Osteoblast (primary cell): ENCODE measurements around the gene CDRT15. TPM values are rescaled to one million over a fixed set of nuclear protein-coding genes. Genes with fewer than 3 reads are reported as not detected.

ENCODE experiments used
- DNase-seq: peaks from one replicate; pipeline ENCODE4 v3.0.0; 2011; ENCODE audit warnings: low spot score, mixed read lengths; ENCODE audit not compliant: insufficient read length; ENCODE audit errors: missing footprints
- H2AFZ ChIP-seq: 2 replicates; pipeline ENCODE4 v1.6.0; 2011; ENCODE audit warnings: mild to moderate bottlenecking, low read length
- H3K27ac ChIP-seq: 2 replicates; pipeline ENCODE4 v1.5.1; 2011; ENCODE audit warnings: mild to moderate bottlenecking, low read depth, low read length, moderate library complexity
- H3K27me3 ChIP-seq: 2 replicates; pipeline ENCODE4 v1.6.0; 2012; ENCODE audit warnings: mild to moderate bottlenecking, control low read depth, inconsistent platforms, low read length, moderate library complexity; ENCODE audit not compliant: insufficient read depth
- H3K36me3 ChIP-seq: 2 replicates; pipeline ENCODE4 v1.5.1; 2011; ENCODE audit warnings: mild to moderate bottlenecking, low read length, control low read depth, moderate library complexity; ENCODE audit not compliant: insufficient read depth
- H3K4me1 ChIP-seq: 2 replicates; pipeline ENCODE4 v1.5.1; 2011; ENCODE audit warnings: mild to moderate bottlenecking, low read length, control low read depth, moderate library complexity; ENCODE audit not compliant: insufficient read depth
- H3K4me2 ChIP-seq: 2 replicates; pipeline ENCODE4 v1.6.0; 2011; ENCODE audit warnings: mild to moderate bottlenecking, low read length; ENCODE audit not compliant: insufficient read depth
- H3K4me3 ChIP-seq: fragments of 200-600 bp; sonication (generic); 3 replicates; pipeline ENCODE4 v1.5.1; 2012; ENCODE audit warnings: mild to moderate bottlenecking, low read length, inconsistent platforms; ENCODE audit not compliant: insufficient read depth
- H3K79me2 ChIP-seq: 2 replicates; pipeline ENCODE4 v1.6.0; 2012; ENCODE audit warnings: mild to moderate bottlenecking, low read length, control low read depth, inconsistent platforms; ENCODE audit not compliant: insufficient read depth
- H3K9me3 ChIP-seq: 2 replicates; pipeline ENCODE4 v1.5.1; 2011; ENCODE audit warnings: low read depth, low read length, control low read depth
- H4K20me1 ChIP-seq: 2 replicates; pipeline ENCODE4 v1.6.0; 2012; ENCODE audit warnings: mild to moderate bottlenecking, low read length, control low read depth; ENCODE audit not compliant: insufficient read depth
- total RNA-seq: library from RNA; depleted of rRNA; stranded (reverse); fragments of >200 nt; gene quantifications from 2 replicates; pipeline ENCODE4 v1.2.3, GENCODE V29; 2012
- TF ChIP-seq, protein P1 (sequence below): IDR thresholded peaks from 2 replicates; pipeline ENCODE4 v1.5.1; 2011; ENCODE audit warnings: mild to moderate bottlenecking, low read depth, low read length, moderate library complexity; ENCODE audit errors: extremely low read depth

The CDRT15 gene
- total RNA-seq, 1 donor = not detected

DNA sequence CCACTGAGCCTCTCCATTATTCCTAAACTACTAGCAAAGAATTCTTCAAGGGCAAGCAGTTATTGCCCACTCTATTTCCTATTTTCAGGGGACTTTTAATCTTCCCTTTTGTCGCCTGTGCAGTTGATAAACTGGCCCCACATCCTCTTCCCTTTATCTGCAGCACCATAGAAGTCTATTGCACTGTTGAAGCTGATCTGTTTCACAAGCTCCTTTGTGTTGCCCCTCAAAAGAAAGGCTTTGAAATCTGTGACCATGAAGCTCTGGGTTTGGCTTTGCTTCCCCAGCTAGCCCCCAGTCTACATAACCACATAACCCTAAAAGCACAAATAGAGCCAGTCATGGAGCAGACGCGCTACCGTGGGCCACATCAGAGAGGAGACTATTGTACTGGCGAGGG, 37.1 kb downstream of the CDRT15 start:
- Histone ChIP-seq H2AFZ (no peak overlapping the region), H3K36me3 (no peaks in the 10 kb centered on the region), H3K4me2 (no peak overlapping the region), H3K4me1 (no peaks in the 10 kb centered on the region), H3K9me3 (no peaks in the 10 kb centered on the region), H3K79me2 (no peaks in the 10 kb centered on the region), H3K4me3 (no peak overlapping the region), H3K27ac (no peak overlapping the region), H4K20me1 (peaks cover 3% of the 10 kb centered on the region), H3K27me3 (no peaks in the 10 kb centered on the region)
- TF ChIP-seq, protein P1, sequence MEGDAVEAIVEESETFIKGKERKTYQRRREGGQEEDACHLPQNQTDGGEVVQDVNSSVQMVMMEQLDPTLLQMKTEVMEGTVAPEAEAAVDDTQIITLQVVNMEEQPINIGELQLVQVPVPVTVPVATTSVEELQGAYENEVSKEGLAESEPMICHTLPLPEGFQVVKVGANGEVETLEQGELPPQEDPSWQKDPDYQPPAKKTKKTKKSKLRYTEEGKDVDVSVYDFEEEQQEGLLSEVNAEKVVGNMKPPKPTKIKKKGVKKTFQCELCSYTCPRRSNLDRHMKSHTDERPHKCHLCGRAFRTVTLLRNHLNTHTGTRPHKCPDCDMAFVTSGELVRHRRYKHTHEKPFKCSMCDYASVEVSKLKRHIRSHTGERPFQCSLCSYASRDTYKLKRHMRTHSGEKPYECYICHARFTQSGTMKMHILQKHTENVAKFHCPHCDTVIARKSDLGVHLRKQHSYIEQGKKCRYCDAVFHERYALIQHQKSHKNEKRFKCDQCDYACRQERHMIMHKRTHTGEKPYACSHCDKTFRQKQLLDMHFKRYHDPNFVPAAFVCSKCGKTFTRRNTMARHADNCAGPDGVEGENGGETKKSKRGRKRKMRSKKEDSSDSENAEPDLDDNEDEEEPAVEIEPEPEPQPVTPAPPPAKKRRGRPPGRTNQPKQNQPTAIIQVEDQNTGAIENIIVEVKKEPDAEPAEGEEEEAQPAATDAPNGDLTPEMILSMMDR = no peak
- no peak for DNase-seq

DNA sequence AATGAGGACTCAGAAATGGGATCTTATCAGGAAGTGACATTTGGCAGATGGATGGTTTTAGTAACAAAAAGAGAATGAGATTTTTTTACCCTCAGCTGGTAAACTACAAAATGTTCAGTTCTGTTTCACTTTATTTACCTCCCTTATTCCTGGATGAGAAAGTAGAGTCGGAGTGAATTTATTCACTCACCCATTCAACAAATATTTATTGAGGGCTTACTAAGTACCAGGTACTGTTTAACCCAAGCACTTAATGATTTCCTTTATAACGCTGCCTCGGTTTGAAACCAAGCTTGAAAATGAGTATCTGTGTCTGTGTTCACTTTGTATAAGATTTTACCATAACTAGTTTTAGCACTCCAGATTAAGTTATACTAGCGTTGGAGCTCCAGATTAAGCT, 38.1 kb downstream of the CDRT15 start:
- no peak overlapping the region for H3K27ac ChIP-seq
- H3K36me3 ChIP-seq = no peaks in the 10 kb centered on the region
- no peaks in the 10 kb centered on the region for H3K4me1 ChIP-seq
- H4K20me1 ChIP-seq = peaks cover 3% of the 10 kb centered on the region
- no peaks in the 10 kb centered on the region for H3K9me3 ChIP-seq
- no peak overlapping the region for H3K4me2 ChIP-seq
- H3K79me2 ChIP-seq = no peaks in the 10 kb centered on the region
- TF ChIP-seq, protein P1 = no peak
- H3K4me3 ChIP-seq = no peak overlapping the region
- DNase-seq = no peak
- H2AFZ ChIP-seq = no peak overlapping the region
- no peaks in the 10 kb centered on the region for H3K27me3 ChIP-seq

DNA sequence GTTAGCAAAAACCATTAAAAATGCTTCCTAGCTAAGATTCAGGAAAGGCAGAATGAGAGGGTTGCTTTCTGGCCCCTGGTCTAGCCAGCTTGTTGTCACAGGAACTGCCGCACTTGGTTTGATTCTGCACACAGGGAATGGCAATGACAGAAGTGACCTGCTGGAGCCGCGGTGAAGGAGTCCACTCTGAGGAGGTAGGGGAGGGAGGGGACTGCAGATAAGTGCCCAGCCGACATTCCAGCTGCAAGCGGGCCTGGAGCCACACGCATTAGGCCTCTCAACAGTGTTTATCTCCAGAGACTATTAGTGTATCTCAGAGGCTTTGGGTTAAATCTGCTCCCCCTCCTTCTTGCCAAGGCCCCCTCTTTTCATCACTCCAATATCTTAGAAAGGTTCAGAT, 38.6 kb downstream of the CDRT15 start:
- TF ChIP-seq, protein P1 = no peak
- no peaks in the 10 kb centered on the region for H3K9me3 ChIP-seq
- H3K36me3 ChIP-seq = no peaks in the 10 kb centered on the region
- H3K79me2 ChIP-seq = no peaks in the 10 kb centered on the region
- DNase-seq = no peak
- no peaks in the 10 kb centered on the region for H3K4me1 ChIP-seq
- no peaks in the 10 kb centered on the region for H3K27me3 ChIP-seq
- H3K4me2 ChIP-seq = no peak overlapping the region
- no peak overlapping the region for H3K4me3 ChIP-seq
- no peak overlapping the region for H3K27ac ChIP-seq
- H2AFZ ChIP-seq = no peak overlapping the region
- peaks cover 3% of the 10 kb centered on the region for H4K20me1 ChIP-seq

DNA sequence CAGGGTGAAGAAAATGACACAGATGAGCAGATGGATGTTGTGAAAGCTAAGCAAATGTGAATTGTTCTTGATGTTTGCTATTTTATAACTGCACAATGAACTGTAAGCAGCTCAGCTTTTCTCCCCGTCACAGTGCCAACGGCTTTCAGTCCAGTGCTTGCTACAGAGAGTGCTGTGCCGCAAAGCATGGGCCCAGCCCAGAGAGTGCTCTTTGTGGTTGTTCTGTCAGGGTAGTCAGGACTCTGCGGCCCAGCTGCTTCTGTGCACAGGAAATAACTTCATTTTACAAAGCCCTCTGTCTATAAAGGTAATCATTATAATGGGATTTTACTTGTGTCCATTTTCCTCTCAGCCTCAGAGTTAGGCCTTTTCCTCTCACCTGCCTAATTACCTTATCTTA, 39.1 kb downstream of the CDRT15 start:
- H3K4me1 ChIP-seq = no peaks in the 10 kb centered on the region
- no peak overlapping the region for H3K4me3 ChIP-seq
- no peaks in the 10 kb centered on the region for H4K20me1 ChIP-seq
- H3K27ac ChIP-seq = no peak overlapping the region
- H3K36me3 ChIP-seq = no peaks in the 10 kb centered on the region
- no peak overlapping the region for H2AFZ ChIP-seq
- TF ChIP-seq, protein P1 = no peak
- no peaks in the 10 kb centered on the region for H3K27me3 ChIP-seq
- no peaks in the 10 kb centered on the region for H3K9me3 ChIP-seq
- DNase-seq = no peak
- no peaks in the 10 kb centered on the region for H3K79me2 ChIP-seq
- no peak overlapping the region for H3K4me2 ChIP-seq
